Left lung (tissue), 10 donors: Measurements from ENCODE around the gene BHLHE23. TPM values are rescaled to one million over a fixed set of nuclear protein-coding genes. Genes with fewer than 3 reads are reported as not detected.
"Not testable (repeated sequence)": the region's sequence is repeated elsewhere in the genome, so short reads cannot be mapped to it uniquely, and the experiment has no call there.

Experiments used
- ATAC-seq: fragments of 200-7000 bp; cut with Tn5 transposase; one replicate; pipeline ENCODE4 v1.9.1; 2020; ENCODE audit warnings: moderate library complexity
- DNase-seq, 4 donors: peaks; one replicate each; pipeline ENCODE4 v3.0.0-alpha.2; 2013 to 2020
- H3K27ac ChIP-seq, 2 donors: fragments of 200-600 bp; sonication (generic) in 1 of 2; one replicate each; pipeline versions ENCODE4 v1.5.0 to v1.8.0; 2020 to 2021
- H3K27me3 ChIP-seq, 2 donors: fragments of 200-600 bp; sonication (generic) in 1 of 2; one replicate each; pipeline versions ENCODE4 v1.5.0 to v1.8.0; 2020 to 2021
- H3K36me3 ChIP-seq, 2 donors: fragments of 200-600 bp; sonication (generic) in 1 of 2; one replicate each; pipeline versions ENCODE4 v1.5.0 to v1.8.0; 2020 to 2021
- H3K4me1 ChIP-seq, 2 donors: fragments of 200-600 bp; one replicate each; pipeline ENCODE4 v1.8.0; 2021
- H3K4me3 ChIP-seq, 2 donors: fragments of 200-600 bp; sonication (generic) in 1 of 2; one replicate each; pipeline versions ENCODE4 v1.5.0 to v1.8.0; 2020 to 2021; ENCODE audit warnings: mild to moderate bottlenecking in 1 of 2
- H3K9me3 ChIP-seq, 2 donors: fragments of 200-600 bp; sonication (generic) in 1 of 2; one replicate each; pipeline versions ENCODE4 v1.5.0 to v1.8.0; 2020 to 2021
- intact Hi-C, 2 donors: fragments of 100-400 bp; cut with DNase I; formaldehyde crosslinking; loops; one replicate each; pipeline versions ENCODE4 v1.11.2 to v1.14.2; 2022
- polyA plus RNA-seq, 6 donors: library from polyadenylated mRNA; unstranded; fragments of 120-200 nt; gene quantifications; one replicate each; pipeline ENCODE4 v1.2.1, GENCODE V29; 2013; ENCODE audit not compliant: insufficient read length in 6 of 6
- total RNA-seq, 2 donors: library from RNA; stranded (reverse); fragmentation: NEBNext Ultra II Directional; extraction: Animal tissue kit (Norgen Biotek cat#: 25700); gene quantifications; one replicate each; pipeline ENCODE4 v1.2.1, GENCODE V29; 2021
- TF ChIP-seq, protein P1 (sequence below), 2 donors: fragments of 200-600 bp; sonication (generic) in 1 of 2; IDR thresholded peaks; one replicate each; pipeline versions ENCODE4 v1.5.0 to v1.8.0; 2021; ENCODE audit warnings: antibody characterized with exemption in 2 of 2
- donor health status: DM: no; HTN: yes; CAD: no.
- donor health status: DM: no; HTN: no; CAD: no.

BHLHE23 gene
- total and polyA plus RNA-seq, 8 donors, result not detected

DNA sequence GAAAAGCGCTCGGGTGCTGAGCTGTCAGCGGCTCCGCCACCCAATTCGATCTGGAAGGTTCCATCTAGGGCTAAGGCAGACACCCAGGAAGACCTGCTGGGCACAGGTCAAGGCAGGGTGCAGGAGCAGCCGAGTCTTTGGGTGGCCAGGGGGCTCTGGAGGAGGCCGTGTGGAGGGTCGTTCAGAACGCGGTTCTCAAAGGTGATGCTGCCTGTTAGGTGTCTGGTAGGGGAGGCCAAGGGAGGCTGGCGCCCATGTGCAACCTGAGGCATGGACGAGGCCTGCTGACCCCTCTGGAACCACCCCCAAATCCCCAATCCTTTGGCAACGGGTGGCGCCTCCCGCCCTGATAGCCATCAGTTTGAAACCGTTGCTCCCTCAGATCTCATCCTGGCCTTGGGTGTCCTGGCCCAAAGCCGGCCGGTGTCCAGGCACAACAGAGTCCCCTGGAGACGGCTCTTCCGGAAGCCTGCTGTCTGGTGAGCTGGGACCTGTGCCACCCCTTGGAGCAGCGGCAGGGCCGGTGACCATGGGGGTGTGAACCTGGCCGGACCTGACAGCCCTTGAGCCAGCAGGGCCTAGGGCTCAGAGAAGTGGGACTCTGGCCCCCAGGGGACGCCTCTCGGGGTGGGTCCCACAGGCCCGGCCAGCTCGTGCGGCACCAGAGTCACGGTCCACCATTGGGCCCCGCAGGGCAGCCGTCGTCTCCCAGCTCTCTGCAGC lies 43.7 kb downstream of the BHLHE23 start:
- Histone ChIP-seq H3K27me3 (peaks cover 0 to 4% of the 10 kb centered on the region in 2 donors), H3K4me1 (no peaks in the 10 kb centered on the region), H3K9me3 (no peaks in the 10 kb centered on the region), H3K27ac (no peak overlapping the region), H3K36me3 (peaks cover 0 to 52% of the 10 kb centered on the region in 2 donors), H3K4me3 (no peak overlapping the region)
- intact Hi-C loops, result no loop called here
- no peak for ATAC-seq
- DNase-seq, result peak in 1 of 4 donors; percentile 71
- TF ChIP-seq, protein P1, sequence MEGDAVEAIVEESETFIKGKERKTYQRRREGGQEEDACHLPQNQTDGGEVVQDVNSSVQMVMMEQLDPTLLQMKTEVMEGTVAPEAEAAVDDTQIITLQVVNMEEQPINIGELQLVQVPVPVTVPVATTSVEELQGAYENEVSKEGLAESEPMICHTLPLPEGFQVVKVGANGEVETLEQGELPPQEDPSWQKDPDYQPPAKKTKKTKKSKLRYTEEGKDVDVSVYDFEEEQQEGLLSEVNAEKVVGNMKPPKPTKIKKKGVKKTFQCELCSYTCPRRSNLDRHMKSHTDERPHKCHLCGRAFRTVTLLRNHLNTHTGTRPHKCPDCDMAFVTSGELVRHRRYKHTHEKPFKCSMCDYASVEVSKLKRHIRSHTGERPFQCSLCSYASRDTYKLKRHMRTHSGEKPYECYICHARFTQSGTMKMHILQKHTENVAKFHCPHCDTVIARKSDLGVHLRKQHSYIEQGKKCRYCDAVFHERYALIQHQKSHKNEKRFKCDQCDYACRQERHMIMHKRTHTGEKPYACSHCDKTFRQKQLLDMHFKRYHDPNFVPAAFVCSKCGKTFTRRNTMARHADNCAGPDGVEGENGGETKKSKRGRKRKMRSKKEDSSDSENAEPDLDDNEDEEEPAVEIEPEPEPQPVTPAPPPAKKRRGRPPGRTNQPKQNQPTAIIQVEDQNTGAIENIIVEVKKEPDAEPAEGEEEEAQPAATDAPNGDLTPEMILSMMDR (IDR thresholded peaks at IDR 0.05), result no peak

GRCh38 chr20:62962221-62962879 lies 44.4 kb downstream of the BHLHE23 start:
- DNase-seq, result peak in 1 of 4 donors; percentile 64
- H3K27ac ChIP-seq, result no peak overlapping the region
- intact Hi-C loops, result no loop called here

GRCh38 chr20:62961799-62962198 lies 45.0 kb downstream of the BHLHE23 start:
- Histone ChIP-seq H3K27ac (no peak overlapping the region), H3K36me3 (peaks cover 0 to 62% of the 10 kb centered on the region in 2 donors), H3K27me3 (no peaks in the 10 kb centered on the region), H3K4me3 (no peak overlapping the region), H3K4me1 (no peaks in the 10 kb centered on the region), H3K9me3 (no peaks in the 10 kb centered on the region)
- intact Hi-C loops, result no loop called here
- ATAC-seq, result no peak
- TF ChIP-seq, protein P1 (IDR thresholded peaks at IDR 0.05), result no peak
- DNase-seq, result peak in 1 of 4 donors; percentile 43

More at GRCh38 chr20:62962221-62962879, 44.4 kb downstream of the BHLHE23 start:
- ATAC-seq, result no peak
- TF ChIP-seq, protein P1 (IDR thresholded peaks at IDR 0.05), result no peak
- Histone ChIP-seq H3K4me1 (no peaks in the 10 kb centered on the region), H3K36me3 (peaks cover 0 to 58% of the 10 kb centered on the region in 2 donors), H3K27me3 (no peaks in the 10 kb centered on the region), H3K4me3 (no peak overlapping the region), H3K9me3 (no peaks in the 10 kb centered on the region)

DNA sequence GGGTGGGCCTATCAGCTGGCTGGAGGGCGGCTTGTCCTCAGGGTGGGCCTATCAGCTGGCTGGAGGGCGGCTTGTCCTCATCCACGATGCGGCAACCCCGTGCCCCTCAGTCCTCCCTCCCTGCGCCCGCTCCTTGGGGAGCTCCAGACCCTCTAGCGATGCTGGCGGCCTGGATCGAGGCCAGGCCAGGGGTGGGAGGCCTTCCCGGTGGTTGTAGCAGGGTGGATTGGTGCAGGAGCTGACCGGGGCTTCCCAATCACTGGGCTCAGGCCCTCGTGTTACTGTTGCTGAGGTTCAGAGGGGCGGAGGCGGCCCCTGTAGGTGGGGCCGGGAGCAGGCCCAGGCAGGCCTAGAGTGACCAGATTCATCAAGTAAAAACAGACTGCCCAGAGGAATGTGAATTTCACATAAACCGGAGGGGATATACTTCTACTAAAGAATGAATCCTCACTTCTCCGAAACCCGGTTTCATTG lies 45.4 kb downstream of the BHLHE23 start:
- TF ChIP-seq, protein P1 (IDR thresholded peaks at IDR 0.05), result no peak
- peak in 1 of 4 donors; percentile 63 for DNase-seq
- Histone ChIP-seq H3K36me3 (peaks cover 0 to 62% of the 10 kb centered on the region in 2 donors), H3K4me1 (no peaks in the 10 kb centered on the region), H3K4me3 (no peak overlapping the region), H3K27me3 (no peaks in the 10 kb centered on the region), H3K27ac (no peak overlapping the region), H3K9me3 (no peaks in the 10 kb centered on the region)
- ATAC-seq, result no peak
- intact Hi-C loops, result no loop called here

- H3K27me3 ChIP-seq, H3K9me3 ChIP-seq, intact Hi-C loops, H3K27ac ChIP-seq, H3K4me3 ChIP-seq, H3K4me1 ChIP-seq, ATAC-seq: not testable (repeated sequence)
- DNase-seq, result peak in 1 of 4 donors; percentile 73
- H3K36me3 ChIP-seq, result peaks cover 0 to 61% of the 10 kb centered on the region in 2 donors
Measured at GRCh38 chr20:62960446-62961309, 46.1 kb downstream of the BHLHE23 start.
